PC-9 (cell line): ENCODE measurements around the gene MRC2. TPM values are rescaled to one million over a fixed set of nuclear protein-coding genes. Genes with fewer than 3 reads are reported as not detected.
"Not testable (repeated sequence)": the region's sequence is repeated elsewhere in the genome, so short reads cannot be mapped to it uniquely, and the experiment has no call there.

Experiments
- BruUV-seq: library from RNA; stranded (reverse); fragments of 400-500 nt; replicated peaks from 2 replicates; lab custom pipeline; 2021; lab: Mats Ljungman, UMichigan
- CTCF ChIA-PET: fragments of 300-600 bp; sonication (Branson Sonifier 250); formaldehyde crosslinking; loops from one replicate; lab custom pipeline; 2022; ENCODE audit warnings: antibody characterized with exemption; lab: Charles Lee
- POLR2A ChIA-PET: fragments of 300-600 bp; sonication (Branson Sonifier 250); formaldehyde crosslinking; loops from one replicate; lab custom pipeline; 2022; ENCODE audit warnings: antibody characterized with exemption; ENCODE audit not compliant: unreplicated experiment; lab: Charles Lee
- DNase-seq, 2 experiments: peaks; one replicate each; pipeline versions ENCODE4 v3.0.0 to v3.0.0-alpha.2; 2015 to 2022; ENCODE audit warnings: mixed read lengths in 1 of 2
- H2AFZ ChIP-seq: fragments of 200-600 bp; sonication (generic); 2 replicates; pipeline ENCODE4 v1.8.1; 2017; ENCODE audit warnings: antibody characterized with exemption
- H3F3A ChIP-seq: fragments of 200-600 bp; sonication (generic); 2 replicates; pipeline ENCODE4 v1.8.1; 2017; ENCODE audit warnings: antibody characterized with exemption, mild to moderate bottlenecking, low read depth; ENCODE audit not compliant: insufficient read depth
- H3K27ac ChIP-seq: fragments of 200-600 bp; sonication (generic); 2 replicates; pipeline ENCODE4 v1.6.1; 2016; ENCODE audit warnings: mixed run types
- H3K27me3 ChIP-seq: fragments of 200-600 bp; sonication (generic); 2 replicates; pipeline ENCODE4 v1.6.1; 2016; ENCODE audit warnings: low read depth, mixed run types; ENCODE audit not compliant: insufficient read depth
- H3K36me3 ChIP-seq: fragments of 200-600 bp; sonication (generic); 2 replicates; pipeline ENCODE4 v1.6.1; 2016; ENCODE audit warnings: low read depth, mixed run types
- H3K4me1 ChIP-seq: fragments of 200-600 bp; sonication (generic); replicated peaks from 2 replicates; pipeline ENCODE4 v1.6.1; 2016; ENCODE audit warnings: mixed run types; ENCODE audit not compliant: insufficient read depth
- H3K4me2 ChIP-seq: fragments of 200-600 bp; sonication (generic); 2 replicates; pipeline ENCODE4 v1.6.1; 2017; ENCODE audit warnings: mixed run types
- H3K4me3 ChIP-seq: fragments of 200-600 bp; sonication (generic); 2 replicates; pipeline ENCODE4 v1.6.1; 2016; ENCODE audit warnings: mixed run types
- H3K79me2 ChIP-seq: fragments of 200-600 bp; sonication (generic); 2 replicates; pipeline ENCODE4 v1.6.1; 2017; ENCODE audit warnings: low read depth, mixed run types
- H3K9me2 ChIP-seq: fragments of 200-600 bp; sonication (generic); 2 replicates; pipeline ENCODE4 v1.8.1; 2017; ENCODE audit warnings: mild to moderate bottlenecking; ENCODE audit not compliant: insufficient read depth
- H3K9me3 ChIP-seq: fragments of 200-600 bp; sonication (generic); 2 replicates; pipeline ENCODE4 v1.8.1; 2016; ENCODE audit warnings: low read depth; ENCODE audit not compliant: insufficient read depth
- H4K20me1 ChIP-seq: fragments of 200-600 bp; sonication (generic); 2 replicates; pipeline ENCODE4 v1.8.1; 2017; ENCODE audit not compliant: insufficient read depth
- CTCF ChIP-seq: fragments of 200-600 bp; sonication (generic); conservative IDR thresholded peaks from 2 replicates; pipeline ENCODE4 v1.6.1; 2017; ENCODE audit warnings: mixed run types, antibody characterized with exemption, mild to moderate bottlenecking, moderate library complexity
- EZH2 ChIP-seq: fragments of 200-600 bp; sonication (generic); IDR thresholded peaks from 2 replicates; pipeline ENCODE4 v1.8.0; 2017; ENCODE audit warnings: antibody characterized with exemption, low read depth
- intact Hi-C: fragments of 100-400 bp; cut with micrococcal nuclease; formaldehyde crosslinking; loops from one replicate; pipeline ENCODE4 v1.10.0; 2022; ENCODE audit not compliant: unreplicated experiment
- total RNA-seq: library from RNA; stranded (reverse); gene quantifications from 2 replicates; pipeline ENCODE4 v1.2.3, GENCODE V29; 2021

MRC2 gene
- total RNA-seq, 1 experiment from 2014 or later: 1.0 TPM

GRCh38 chr17:62696256-62696655 lies 68.8 kb downstream of the MRC2 start:
- no peaks in the 10 kb centered on the region for H3K36me3 ChIP-seq
- H3F3A ChIP-seq: no peaks in the 10 kb centered on the region
- CTCF ChIA-PET: no interaction called here
- no peaks in the 10 kb centered on the region for H3K27me3 ChIP-seq
- no peaks in the 10 kb centered on the region for H3K9me3 ChIP-seq
- H3K9me2 ChIP-seq: no peaks in the 10 kb centered on the region
- no peaks in the 10 kb centered on the region for H3K79me2 ChIP-seq
- H3K4me1 ChIP-seq: peaks cover 14% of the 10 kb centered on the region
- H3K4me3 ChIP-seq: no peak overlapping the region
- no peak for DNase-seq
- intact Hi-C loops: no loop called here
- BruUV-seq: no TSS peak
- H3K4me2 ChIP-seq: no peak overlapping the region
- H3K27ac ChIP-seq: no peak overlapping the region
- no peak overlapping the region for H2AFZ ChIP-seq
- TF ChIP-seq EZH2 (no peak), CTCF (no peak)
- POLR2A ChIA-PET: no interaction called here
- H4K20me1 ChIP-seq: no peaks in the 10 kb centered on the region

GRCh38 chr17:62696726-62697490 lies 69.4 kb downstream of the MRC2 start:
- TF ChIP-seq EZH2 (no peak), CTCF (no peak)
- CTCF ChIA-PET: no interaction called here
- H3K9me2 ChIP-seq: no peaks in the 10 kb centered on the region
- no peaks in the 10 kb centered on the region for H3K9me3 ChIP-seq
- no peaks in the 10 kb centered on the region for H3K27me3 ChIP-seq
- H2AFZ ChIP-seq: no peak overlapping the region
- no peak for DNase-seq
- no peaks in the 10 kb centered on the region for H3K36me3 ChIP-seq
- H3K4me1 ChIP-seq: peaks cover 17% of the 10 kb centered on the region
- no peak overlapping the region for H3K4me3 ChIP-seq
- intact Hi-C loops: no loop called here
- no peaks in the 10 kb centered on the region for H4K20me1 ChIP-seq
- no peak overlapping the region for H3K27ac ChIP-seq
- POLR2A ChIA-PET: interaction anchor here (0.6 kb wide), 1 partner anchor 90 kb away, joined by 5 read pairs; no protein-coding TSS in a partner anchor
- H3K79me2 ChIP-seq: no peaks in the 10 kb centered on the region
- H3K4me2 ChIP-seq: no peak overlapping the region
- BruUV-seq: no TSS peak
- no peaks in the 10 kb centered on the region for H3F3A ChIP-seq

- H3K36me3 ChIP-seq, DNase-seq, H2AFZ ChIP-seq, H3K27me3 ChIP-seq, CTCF ChIA-PET, H4K20me1 ChIP-seq, BruUV-seq, H3K4me3 ChIP-seq, POLR2A ChIA-PET, H3K79me2 ChIP-seq, H3K4me2 ChIP-seq, H3K27ac ChIP-seq, intact Hi-C loops, H3K9me2 ChIP-seq, H3K9me3 ChIP-seq, H3F3A ChIP-seq: not testable (repeated sequence)
- H3K4me1 ChIP-seq: peaks cover 33% of the 10 kb centered on the region
Observed at GRCh38 chr17:62698459-62698858, 71.0 kb downstream of the MRC2 start.
